HG03196 (cell line): ENCODE data around the gene NUP58.
"Not testable (repeated sequence)": the region's sequence is repeated elsewhere in the genome, so short reads cannot be mapped to it uniquely, and the experiment has no call there.

Source experiments
- ATAC-seq: cut with Tn5 transposase; IDR thresholded peaks from one replicate; pipeline ENCODE4 v1.9.1; 2021; ENCODE audit not compliant: unreplicated experiment

The NUP58 gene

GRCh38 chr13:25300861-25301346 lies 521 bp upstream of the NUP58 start:
- peak; percentile 13 for ATAC-seq

- ATAC-seq: no peak
These were observed 696 bp downstream of the NUP58 start for GRCh38 chr13:25302121-25302520.

GRCh38 chr13:25306671-25307464 lies 5.4 kb downstream of the NUP58 start:
- no peak for ATAC-seq

GRCh38 chr13:25310891-25311290 lies 9.5 kb downstream of the NUP58 start:
- ATAC-seq: no peak

GRCh38 chr13:25318946-25319345 lies 17.5 kb downstream of the NUP58 start:
- ATAC-seq: not testable (repeated sequence)

GRCh38 chr13:25319771-25320170 lies 18.3 kb downstream of the NUP58 start:
- ATAC-seq: no peak

GRCh38 chr13:25324100-25324499 lies 22.7 kb downstream of the NUP58 start:
- no peak for ATAC-seq

GRCh38 chr13:25329706-25330105 lies 28.3 kb downstream of the NUP58 start:
- no peak for ATAC-seq

GRCh38 chr13:25330541-25330940 lies 29.1 kb downstream of the NUP58 start:
- no peak for ATAC-seq

GRCh38 chr13:25335856-25336255 lies 34.4 kb downstream of the NUP58 start:
- ATAC-seq: no peak

GRCh38 chr13:25345576-25345975 lies 44.2 kb downstream of the NUP58 start:
- ATAC-seq: no peak

- ATAC-seq: no peak
These were observed 45.7 kb downstream of the NUP58 start for GRCh38 chr13:25347151-25347550.

- no peak for ATAC-seq
These were observed 50.0 kb downstream of the NUP58 start for GRCh38 chr13:25351404-25351803.

GRCh38 chr13:25352230-25352629 lies 50.8 kb downstream of the NUP58 start:
- ATAC-seq: no peak

- ATAC-seq: no peak
These were observed 51.4 kb downstream of the NUP58 start for GRCh38 chr13:25352806-25353205.

GRCh38 chr13:25353344-25353743 lies 51.9 kb downstream of the NUP58 start:
- ATAC-seq: no peak

- ATAC-seq: no peak
These were observed 53.0 kb downstream of the NUP58 start for GRCh38 chr13:25354377-25354776.

- ATAC-seq: not testable (repeated sequence)
These were observed 59.0 kb downstream of the NUP58 start for GRCh38 chr13:25360443-25360842.

- no peak for ATAC-seq
These were observed 64.4 kb downstream of the NUP58 start for GRCh38 chr13:25365720-25366235.

- no peak for ATAC-seq
These were observed 69.9 kb downstream of the NUP58 start for GRCh38 chr13:25371158-25371874.

GRCh38 chr13:25371875-25372283 lies 70.5 kb downstream of the NUP58 start, which contains the start of gene ATP8A2:
ATP8A2 (plus strand) TSS chr13:25371974; CDS start chr13:25372213, 239 bp downstream.
- no peak for ATAC-seq
